ENCODE results near the gene KDM4D.
"Not testable (repeated sequence)": the region's sequence is repeated elsewhere in the genome, so short reads cannot be mapped to it uniquely, and the experiment has no call there.

KDM4D gene

DNA sequence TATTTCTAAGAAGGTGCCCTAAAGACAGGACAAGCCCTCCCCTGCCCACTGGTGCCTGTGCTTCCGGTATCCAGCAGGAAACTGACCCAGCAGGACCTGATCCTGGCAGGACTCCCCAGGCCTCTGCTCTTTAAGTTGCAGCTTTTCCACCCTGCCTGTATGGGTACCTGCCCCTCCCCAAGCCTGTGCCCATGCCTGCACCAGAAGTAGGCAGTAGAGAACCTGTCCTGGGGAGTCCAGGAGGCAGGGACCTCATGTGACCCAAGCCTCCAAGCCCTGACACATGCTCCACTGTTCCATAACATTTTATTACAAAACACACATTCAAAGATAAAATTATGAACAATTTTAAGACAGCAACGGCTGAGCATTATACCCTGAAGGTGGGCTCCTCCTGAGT, 14.3 kb upstream of the KDM4D start:
- no peak for DNase-seq

- no peak for DNase-seq
Measured at GRCh38 chr11:94960488-94960887, 13.0 kb upstream of the KDM4D start.

- no peak for DNase-seq
Measured at GRCh38 chr11:94961255-94961654, 12.3 kb upstream of the KDM4D start.

DNA sequence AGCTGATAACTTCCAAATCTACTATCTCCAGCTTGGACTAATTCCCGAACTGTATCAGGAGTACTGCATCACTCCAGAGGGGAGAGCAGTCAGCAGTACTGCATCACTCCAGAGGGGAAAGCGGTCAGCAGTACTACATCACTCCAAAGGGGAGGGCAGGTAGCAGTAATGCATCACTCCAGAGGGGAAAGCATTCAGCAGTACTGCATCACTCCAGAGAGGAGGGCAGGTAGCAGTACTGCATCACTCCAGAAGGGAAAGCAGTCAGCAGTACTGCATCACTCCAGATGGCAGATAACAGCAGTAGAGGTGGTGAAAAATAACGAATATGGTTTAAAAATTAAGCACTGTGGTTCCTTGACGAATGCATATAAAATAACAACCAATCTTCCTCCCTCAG, 8.6 kb upstream of the KDM4D start:
- DNase-seq: no peak

- DNase-seq: no peak
Measured at GRCh38 chr11:94968334-94968958, 5.1 kb upstream of the KDM4D start.

DNA sequence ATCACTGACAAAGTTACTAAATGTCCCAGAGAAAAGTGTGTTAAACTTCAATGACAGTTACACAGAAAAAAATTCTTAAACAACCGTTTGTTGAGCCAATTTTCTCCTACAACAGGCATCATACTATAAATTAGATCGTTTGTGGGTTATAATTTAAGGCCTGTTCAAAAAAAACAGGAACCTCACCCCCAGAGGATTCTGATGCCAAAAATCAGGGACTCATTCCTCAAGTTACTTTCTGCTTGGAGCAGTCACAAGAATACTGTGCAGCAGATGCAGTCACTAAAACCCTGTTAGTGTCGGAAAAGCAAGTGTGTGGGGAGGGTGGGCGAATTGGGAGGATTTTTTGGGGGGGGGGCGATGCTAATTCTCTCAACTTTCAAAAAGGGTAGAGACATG, 810 bp upstream of the KDM4D start:
- no peak for DNase-seq

GRCh38 chr11:94974178-94974577, 669 bp downstream of the KDM4D start:
- no peak for DNase-seq

DNA sequence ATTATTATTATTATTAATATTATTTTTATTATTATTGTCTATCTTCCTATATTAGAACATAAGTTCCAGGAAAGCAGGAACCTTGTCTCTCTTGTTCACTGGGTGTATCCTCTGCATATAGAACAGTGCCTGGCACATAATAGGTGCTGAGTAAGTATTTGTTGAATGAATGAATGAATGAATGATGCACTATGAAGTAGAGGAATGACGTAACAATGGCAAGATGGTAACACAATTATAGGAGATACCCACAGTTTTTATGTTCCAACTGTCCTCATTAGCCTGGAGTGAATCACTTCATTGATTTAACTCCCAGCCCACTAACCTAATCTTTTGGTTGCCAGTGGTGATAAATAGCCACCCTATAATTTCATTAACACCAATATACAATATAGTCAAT, 2.1 kb downstream of the KDM4D start:
- no peak for DNase-seq

DNA sequence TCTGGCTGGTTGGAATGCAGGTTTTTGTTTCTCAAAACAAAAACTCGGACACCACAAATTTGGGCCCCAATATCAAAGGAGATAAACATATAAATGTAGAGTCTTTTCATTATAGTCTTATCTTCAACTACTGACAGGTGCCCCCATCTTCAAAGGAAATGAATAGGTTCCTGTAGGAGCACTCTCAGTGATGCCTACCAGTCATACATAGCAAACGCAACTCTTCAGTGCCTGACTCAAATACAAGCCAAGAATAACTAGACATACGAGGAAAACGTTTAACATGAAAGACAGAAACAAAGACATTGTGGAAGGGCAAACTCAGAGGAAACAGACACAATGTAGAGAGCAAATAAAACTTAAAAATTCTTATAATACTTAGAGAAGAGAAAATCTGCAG, 13.9 kb downstream of the KDM4D start:
- DNase-seq: no peak

DNA sequence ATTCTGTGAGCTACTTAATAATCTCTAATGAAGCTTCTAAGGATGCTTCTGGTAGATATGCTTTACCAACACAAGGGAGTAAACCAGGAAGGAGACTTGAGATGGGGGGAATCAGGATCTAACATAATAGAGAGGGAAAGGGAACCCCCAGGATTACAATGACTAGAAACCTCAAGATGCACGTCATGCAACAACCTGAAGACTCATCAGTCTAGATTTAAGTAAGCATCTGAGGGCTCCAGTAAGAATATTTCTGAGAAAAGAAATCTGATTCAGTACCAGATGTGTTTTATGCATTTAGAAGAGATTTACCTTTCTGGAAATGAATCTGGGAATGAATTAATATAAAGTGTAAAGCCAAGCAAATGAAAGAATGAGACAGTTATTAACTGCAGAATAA, 15.2 kb downstream of the KDM4D start:
- no peak for DNase-seq

GRCh38 chr11:94993400-94993943, 20.0 kb downstream of the KDM4D start:
- no peak for DNase-seq

- DNase-seq: no peak
Measured at GRCh38 chr11:94997437-94997836, 23.9 kb downstream of the KDM4D start.

GRCh38 chr11:94998285-94998684, 24.8 kb downstream of the KDM4D start:
- DNase-seq: no peak

DNA sequence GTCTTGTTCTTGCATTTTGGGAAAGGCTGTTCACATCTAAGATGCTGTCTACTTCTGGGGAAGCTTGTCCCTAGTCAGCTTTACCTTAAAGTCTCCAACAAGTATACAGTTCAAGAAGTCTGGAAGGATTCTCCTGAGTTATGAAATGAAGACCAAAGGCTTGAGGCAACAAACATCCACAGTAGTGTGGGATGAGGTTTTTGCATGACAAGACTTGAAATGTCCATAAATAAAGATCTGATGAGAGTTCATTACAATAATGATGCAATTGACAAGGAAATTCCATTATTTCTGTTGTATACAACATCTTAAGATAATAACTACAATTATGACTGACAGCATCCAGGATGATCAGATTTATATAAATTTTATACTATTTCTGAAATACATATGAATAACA, 30.2 kb downstream of the KDM4D start:
- no peak for DNase-seq

GRCh38 chr11:95005642-95006041, 32.1 kb downstream of the KDM4D start:
- DNase-seq: no peak

- no peak for DNase-seq
Measured at GRCh38 chr11:95011376-95011775, 37.9 kb downstream of the KDM4D start.

DNA sequence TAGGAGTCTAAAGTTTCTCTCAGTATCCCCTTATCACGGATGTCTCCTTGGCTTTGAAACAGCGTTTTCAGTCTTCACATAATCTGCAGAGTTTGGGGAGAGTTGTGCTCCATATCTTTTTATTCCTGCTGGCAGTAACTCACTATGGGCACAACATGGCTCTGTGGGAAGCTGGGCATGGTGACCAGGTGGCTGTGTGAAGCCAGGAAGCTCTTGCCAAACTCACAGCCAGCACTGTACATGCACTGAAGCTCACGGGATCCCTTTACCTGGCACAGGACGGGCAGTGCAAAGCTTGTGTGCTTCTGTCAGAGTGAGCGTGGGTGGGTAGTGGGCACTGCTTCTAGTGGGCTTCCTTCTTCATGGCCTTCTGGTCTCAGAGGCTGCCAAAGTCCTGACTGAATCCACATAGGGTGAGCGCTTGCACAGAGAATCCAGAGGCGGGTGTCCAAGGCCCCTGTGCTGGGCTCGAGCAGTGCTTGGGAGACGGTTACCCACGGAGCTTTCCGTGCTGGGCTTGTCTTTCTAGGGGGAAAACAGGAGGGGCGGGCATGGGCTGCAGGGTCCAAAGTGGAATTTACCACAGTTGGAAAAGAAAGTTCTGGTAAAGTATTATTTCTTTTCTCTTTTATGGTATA, 40.8 kb downstream of the KDM4D start:
- DNase-seq: no peak

DNA sequence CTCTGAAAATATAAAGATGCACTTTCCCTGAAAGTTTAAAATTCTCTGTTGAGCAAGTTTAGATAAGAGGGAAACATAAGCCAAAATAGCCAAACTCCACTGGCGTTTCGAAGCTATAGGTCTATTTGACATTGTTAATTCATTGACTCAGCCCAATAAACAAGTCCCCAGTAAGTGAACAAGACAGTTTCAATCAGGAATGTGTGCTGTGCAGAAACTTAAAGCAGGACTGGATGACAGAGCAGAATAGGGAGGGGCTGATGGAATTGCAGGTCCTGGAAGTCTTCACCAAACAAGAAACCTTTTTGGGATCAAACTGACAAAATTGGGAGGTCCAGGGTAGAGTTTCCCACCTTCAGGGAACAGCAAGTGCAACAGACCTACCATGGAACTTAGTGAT, 42.6 kb downstream of the KDM4D start:
- no peak for DNase-seq

DNA sequence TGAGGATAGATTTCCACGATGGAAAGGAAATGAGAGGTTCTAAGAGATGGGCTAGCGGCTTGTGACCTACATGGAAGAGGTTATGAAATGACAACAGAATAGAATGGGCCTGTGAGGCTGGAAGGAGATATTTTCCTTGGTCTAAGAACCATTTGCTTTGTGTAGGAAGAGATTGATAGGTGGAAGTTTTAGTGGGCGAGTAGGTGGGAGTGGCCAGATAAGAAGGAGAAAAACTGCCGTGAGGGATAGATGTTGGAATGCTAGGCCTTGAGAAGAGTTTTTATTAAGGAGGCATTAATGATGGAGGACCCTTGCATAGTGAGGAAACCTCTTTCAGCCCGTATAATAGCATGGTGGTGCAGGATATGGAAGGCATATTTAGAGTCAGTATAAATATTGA, 48.0 kb downstream of the KDM4D start:
- not testable (repeated sequence) for DNase-seq

DNA sequence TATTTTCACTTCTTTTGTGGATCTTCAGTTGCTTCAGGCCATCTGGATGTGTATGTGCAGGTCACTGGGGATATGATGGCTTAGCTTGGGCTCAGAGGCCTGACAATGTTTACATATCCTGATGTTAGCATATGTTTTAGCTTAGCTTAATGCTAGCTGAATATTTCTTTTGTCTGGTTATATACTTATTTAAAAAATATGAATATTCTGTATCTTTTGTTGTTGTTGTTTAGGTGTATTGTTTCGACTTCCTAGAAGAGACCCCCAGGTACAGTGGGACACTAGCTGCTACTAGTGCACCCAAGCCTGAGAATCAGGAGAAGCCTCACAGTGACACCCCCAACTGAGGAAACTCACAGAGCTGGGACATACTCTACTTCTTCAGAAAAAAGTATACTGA, 51.4 kb downstream of the KDM4D start, which contains the start of gene KDM4E:
TSS of gene KDM4E (plus strand) at position 301 of the 400 bp plus-strand sequence. CDS start 300 bp downstream, outside the sequence.
- no peak for DNase-seq

GRCh38 chr11:95025594-95025993, 52.1 kb downstream of the KDM4D start:
- not testable (repeated sequence) for DNase-seq

DNA sequence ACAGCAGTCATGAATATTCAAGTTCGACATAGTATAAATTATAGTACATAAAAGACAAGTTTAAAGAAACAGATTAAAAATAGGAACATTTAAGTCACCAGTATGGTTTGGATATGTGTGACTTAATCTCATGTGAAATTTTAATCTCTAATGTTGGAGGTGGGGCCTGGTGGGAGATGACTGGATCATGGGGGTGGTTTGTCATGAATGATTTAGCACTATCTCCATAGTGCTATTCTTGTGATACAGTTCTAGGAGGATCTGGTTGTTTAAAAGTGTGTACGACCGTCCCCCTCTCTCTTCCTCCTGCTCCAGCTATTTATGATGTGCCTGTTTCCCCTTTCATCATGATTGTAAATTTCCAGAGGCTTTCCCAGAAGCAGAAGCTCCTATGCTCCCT, 54.8 kb downstream of the KDM4D start:
- no peak for DNase-seq

GRCh38 chr11:95033051-95033450, 59.5 kb downstream of the KDM4D start:
- no peak for DNase-seq

GRCh38 chr11:95035316-95035715, 61.8 kb downstream of the KDM4D start:
- DNase-seq: no peak
